ENCODE measurements around the gene PPP1R16B.

PPP1R16B gene

GRCh38 chr20:38877483-38877882 lies 72.0 kb downstream of the PPP1R16B start:
- no peak for DNase-seq (ENCODE audit: low read depth)

- no peak for DNase-seq (ENCODE audit: low read depth)
Observed at GRCh38 chr20:38878866-38879265, 73.4 kb downstream of the PPP1R16B start.

GRCh38 chr20:38880952-38881735 lies 75.6 kb downstream of the PPP1R16B start:
- DNase-seq (ENCODE audit: low read depth), result no peak

- no peak for DNase-seq (ENCODE audit: low read depth)
Observed at GRCh38 chr20:38881806-38882440, 76.4 kb downstream of the PPP1R16B start.

GRCh38 chr20:38882600-38882999 lies 77.1 kb downstream of the PPP1R16B start:
- DNase-seq (ENCODE audit: low read depth), result no peak

GRCh38 chr20:38883081-38883980 lies 77.8 kb downstream of the PPP1R16B start:
- no peak for DNase-seq (ENCODE audit: low read depth)

GRCh38 chr20:38883981-38884733 lies 78.7 kb downstream of the PPP1R16B start:
- DNase-seq (ENCODE audit: low read depth), result no peak

GRCh38 chr20:38885357-38885756 lies 79.9 kb downstream of the PPP1R16B start:
- no peak for DNase-seq (ENCODE audit: low read depth)

- no peak for DNase-seq (ENCODE audit: low read depth)
Observed at GRCh38 chr20:38888059-38888831, 82.7 kb downstream of the PPP1R16B start.

- DNase-seq (ENCODE audit: low read depth), result no peak
Observed at GRCh38 chr20:38889050-38889449, 83.6 kb downstream of the PPP1R16B start.

- no peak for DNase-seq (ENCODE audit: low read depth)
Observed at GRCh38 chr20:38889792-38890496, 84.4 kb downstream of the PPP1R16B start.

GRCh38 chr20:38890497-38890818 lies 85.0 kb downstream of the PPP1R16B start:
- no peak for DNase-seq (ENCODE audit: low read depth)

GRCh38 chr20:38892091-38892981 lies 86.8 kb downstream of the PPP1R16B start:
- no peak for DNase-seq (ENCODE audit: low read depth)

GRCh38 chr20:38893056-38893564 lies 87.6 kb downstream of the PPP1R16B start:
- no peak for DNase-seq (ENCODE audit: low read depth)

GRCh38 chr20:38893565-38894090 lies 88.1 kb downstream of the PPP1R16B start:
- DNase-seq (ENCODE audit: low read depth), result peak; percentile 74

- no peak for DNase-seq (ENCODE audit: low read depth)
Observed at GRCh38 chr20:38894091-38894847, 88.8 kb downstream of the PPP1R16B start.

- DNase-seq (ENCODE audit: low read depth), result no peak
Observed at GRCh38 chr20:38895098-38895949, 89.8 kb downstream of the PPP1R16B start.
